Esophagus squamous epithelium (tissue), 4 donors: ENCODE results near the gene UBR4.

ENCODE experiments used
- POLR2A ChIP-seq, 4 donors: fragments of 450-650 bp; IDR thresholded peaks; one replicate each; pipeline ENCODE4 v1.6.1; 2017; ENCODE audit warnings: antibody characterized with exemption in 4 of 4, mild to moderate bottlenecking in 4 of 4, moderate library complexity in 3 of 4
- TF ChIP-seq, protein P1 (sequence below), 6 experiments: fragments of 450-650 bp in 4 of 6; fragments of 200-600 bp in 2 of 6; sonication (generic) in 2 of 6; IDR thresholded peaks; one replicate each; pipeline ENCODE4 v1.5.1; 2016 to 2019; ENCODE audit warnings: antibody characterized with exemption in 6 of 6, mild to moderate bottlenecking in 4 of 6, moderate library complexity in 4 of 6

DNA sequence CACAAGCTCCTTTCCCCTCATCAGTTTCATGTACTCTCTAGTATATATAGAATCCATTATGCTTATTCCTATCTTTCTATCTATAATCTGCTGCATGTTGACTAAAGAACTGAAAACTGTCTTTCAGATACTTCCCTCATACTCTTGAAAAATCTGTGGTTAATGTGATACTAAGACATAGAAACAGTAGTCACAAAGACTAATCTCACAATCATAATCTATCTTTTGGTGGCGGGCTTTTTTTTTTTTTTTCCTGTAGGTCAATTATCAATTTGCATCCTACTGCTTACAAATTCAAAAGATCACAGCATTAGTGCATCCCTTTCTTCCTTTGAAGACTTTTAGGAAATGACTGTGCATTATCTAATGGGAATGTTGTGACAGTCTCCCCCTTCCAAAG lies 4.7 kb downstream of the UBR4 start:
- no peak for TF ChIP-seq POLR2A (IDR thresholded peaks at IDR 0.05)
- TF ChIP-seq, protein P1, sequence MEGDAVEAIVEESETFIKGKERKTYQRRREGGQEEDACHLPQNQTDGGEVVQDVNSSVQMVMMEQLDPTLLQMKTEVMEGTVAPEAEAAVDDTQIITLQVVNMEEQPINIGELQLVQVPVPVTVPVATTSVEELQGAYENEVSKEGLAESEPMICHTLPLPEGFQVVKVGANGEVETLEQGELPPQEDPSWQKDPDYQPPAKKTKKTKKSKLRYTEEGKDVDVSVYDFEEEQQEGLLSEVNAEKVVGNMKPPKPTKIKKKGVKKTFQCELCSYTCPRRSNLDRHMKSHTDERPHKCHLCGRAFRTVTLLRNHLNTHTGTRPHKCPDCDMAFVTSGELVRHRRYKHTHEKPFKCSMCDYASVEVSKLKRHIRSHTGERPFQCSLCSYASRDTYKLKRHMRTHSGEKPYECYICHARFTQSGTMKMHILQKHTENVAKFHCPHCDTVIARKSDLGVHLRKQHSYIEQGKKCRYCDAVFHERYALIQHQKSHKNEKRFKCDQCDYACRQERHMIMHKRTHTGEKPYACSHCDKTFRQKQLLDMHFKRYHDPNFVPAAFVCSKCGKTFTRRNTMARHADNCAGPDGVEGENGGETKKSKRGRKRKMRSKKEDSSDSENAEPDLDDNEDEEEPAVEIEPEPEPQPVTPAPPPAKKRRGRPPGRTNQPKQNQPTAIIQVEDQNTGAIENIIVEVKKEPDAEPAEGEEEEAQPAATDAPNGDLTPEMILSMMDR (IDR thresholded peaks at IDR 0.05): no peak
